Inflammatory macrophage treated with lipopolysaccharide for 1 hour (primary cell): ENCODE measurements around the gene NOTCH2.

Experiments used
- DNase-seq, 2 donors: peaks; one replicate each; pipeline ENCODE4 v3.0.0-alpha.2; 2020 to 2022

NOTCH2 gene

DNA sequence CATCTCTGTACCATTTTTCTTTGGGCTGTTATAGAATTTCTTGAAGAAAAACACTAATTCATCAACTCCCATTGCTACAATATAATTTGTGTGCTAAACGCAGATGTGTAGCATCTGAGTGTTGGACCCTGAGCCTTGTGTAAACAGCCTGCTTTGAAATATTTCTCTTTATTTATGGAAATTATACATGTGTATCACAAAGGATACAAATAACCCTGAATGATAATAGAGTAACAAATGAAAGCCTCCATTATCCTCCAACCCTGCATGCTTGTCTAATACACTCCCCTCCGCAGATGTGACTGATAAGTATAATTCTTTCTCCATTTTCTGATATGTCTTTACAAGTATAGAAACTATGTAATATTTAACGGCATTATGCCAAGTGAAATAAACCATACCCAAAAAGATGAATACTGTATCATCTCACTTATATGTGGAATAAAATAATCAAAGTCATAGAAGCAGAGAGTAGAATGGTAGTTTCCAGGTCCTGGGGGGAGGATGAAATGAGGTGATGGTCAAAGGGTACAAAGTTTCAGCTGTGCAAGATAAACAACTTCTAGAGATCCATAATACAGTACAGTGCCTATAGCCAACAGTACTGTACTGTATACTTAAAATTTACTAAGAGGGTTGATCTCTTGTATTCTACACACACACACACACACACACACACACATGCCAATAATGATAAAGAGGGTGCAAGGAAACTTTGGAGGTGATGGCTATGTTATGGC lies 170.3 kb downstream of the NOTCH2 start:
- DNase-seq, result no peak

DNA sequence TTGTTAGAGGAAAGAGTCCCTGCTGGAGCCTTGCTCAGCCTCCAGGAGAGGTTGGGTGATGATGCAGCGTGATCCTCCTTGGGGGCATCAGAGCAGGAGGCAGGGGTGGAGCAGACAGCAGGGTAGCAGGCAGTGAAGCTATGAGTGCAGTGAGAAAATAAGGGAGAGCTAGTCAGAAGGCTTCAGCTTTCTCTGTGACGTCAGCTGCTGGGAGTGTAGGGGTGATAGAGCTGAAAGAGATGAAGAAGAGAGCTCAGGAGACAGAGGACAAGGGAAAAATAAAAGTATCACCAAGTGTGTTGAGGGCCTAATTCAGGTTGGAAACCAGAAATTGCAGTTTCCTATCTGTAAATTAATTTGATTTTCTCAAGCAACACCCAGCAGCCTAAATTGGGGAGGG lies 170.9 kb downstream of the NOTCH2 start:
- no peak for DNase-seq

GRCh38 chr1:119896303-119896702 lies 173.2 kb downstream of the NOTCH2 start, which contains the start of gene ADAM30:
Gene ADAM30 (minus strand): TSS chr1:119896515. CDS start chr1:119896336, 179 bp downstream.
- no peak for DNase-seq

GRCh38 chr1:119895102-119895501 lies 174.4 kb downstream of the NOTCH2 start:
- no peak for DNase-seq

- no peak for DNase-seq
Observed at GRCh38 chr1:119893827-119894700, 175.4 kb downstream of the NOTCH2 start.

DNA sequence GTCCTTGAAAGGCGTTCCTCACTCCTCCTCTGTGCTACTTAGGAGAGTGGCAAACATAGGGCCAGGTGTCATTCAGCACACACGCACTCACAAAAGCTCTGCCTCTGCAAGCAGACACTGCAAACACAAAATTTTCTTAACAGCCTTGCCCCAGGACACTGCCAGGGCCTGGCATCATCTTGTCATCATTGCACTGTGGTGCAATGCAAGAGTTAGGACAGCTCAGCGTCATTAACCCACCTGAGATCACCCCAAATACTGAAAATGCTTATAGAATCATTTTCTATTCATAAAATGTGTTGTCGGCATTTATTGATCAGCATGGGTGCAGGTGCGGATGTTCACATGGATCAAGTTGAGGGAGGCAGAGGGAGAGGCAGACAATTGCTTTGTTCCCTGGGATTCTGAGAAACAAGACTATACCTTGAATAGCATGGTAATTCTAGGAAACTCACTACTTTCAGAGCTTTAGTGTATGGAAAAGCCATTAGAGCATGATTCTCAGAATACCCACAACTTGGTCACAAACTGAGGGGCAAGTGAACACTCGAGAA lies 176.1 kb downstream of the NOTCH2 start:
- no peak for DNase-seq

DNA sequence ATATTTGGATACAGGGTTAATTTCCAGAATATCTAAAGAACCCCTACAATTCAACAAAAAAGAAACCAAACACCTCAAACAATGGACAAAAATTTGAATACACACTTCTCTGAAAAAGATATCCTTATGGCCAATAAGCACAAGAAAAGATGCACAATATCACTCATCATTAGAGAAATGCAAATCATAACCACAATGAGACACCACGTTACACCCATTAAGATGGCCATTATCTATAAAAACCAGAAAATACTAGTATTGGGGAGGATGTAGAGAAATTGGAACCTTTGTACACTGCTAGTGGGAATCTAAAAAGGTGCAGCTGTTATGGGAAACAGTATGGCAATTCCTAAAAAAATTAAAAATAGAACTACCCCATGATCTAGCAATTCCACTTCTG lies 178.1 kb downstream of the NOTCH2 start:
- DNase-seq, result no peak

- DNase-seq, result no peak
Observed at GRCh38 chr1:119888476-119888875, 181.0 kb downstream of the NOTCH2 start.

DNA sequence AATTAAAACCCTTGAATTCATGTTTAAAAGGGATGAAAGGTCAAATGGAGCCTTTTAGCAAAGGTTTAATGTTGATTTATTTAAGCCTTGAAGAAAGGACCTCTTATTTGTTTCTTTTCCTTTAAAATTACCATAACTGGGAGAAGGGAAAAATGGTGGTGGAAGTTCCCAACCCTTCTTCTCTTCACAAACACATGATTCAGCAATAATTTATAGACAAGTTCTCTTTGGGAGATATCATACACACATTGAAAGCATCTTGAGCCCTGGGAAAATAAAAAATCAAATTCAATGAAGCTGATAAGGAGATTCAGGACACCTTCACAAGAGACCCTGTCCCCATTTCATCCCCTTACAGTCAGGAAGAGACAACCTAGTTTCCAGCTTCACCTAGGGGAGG lies 182.0 kb downstream of the NOTCH2 start:
- no peak for DNase-seq

- peak; percentile 9 to 62 for DNase-seq
Observed at GRCh38 chr1:119885903-119886783, 183.3 kb downstream of the NOTCH2 start.

- DNase-seq, result no peak
Observed at GRCh38 chr1:119884711-119885110, 184.8 kb downstream of the NOTCH2 start.

GRCh38 chr1:119883826-119884225 lies 185.6 kb downstream of the NOTCH2 start:
- peak; percentile 19 to 29 for DNase-seq

DNA sequence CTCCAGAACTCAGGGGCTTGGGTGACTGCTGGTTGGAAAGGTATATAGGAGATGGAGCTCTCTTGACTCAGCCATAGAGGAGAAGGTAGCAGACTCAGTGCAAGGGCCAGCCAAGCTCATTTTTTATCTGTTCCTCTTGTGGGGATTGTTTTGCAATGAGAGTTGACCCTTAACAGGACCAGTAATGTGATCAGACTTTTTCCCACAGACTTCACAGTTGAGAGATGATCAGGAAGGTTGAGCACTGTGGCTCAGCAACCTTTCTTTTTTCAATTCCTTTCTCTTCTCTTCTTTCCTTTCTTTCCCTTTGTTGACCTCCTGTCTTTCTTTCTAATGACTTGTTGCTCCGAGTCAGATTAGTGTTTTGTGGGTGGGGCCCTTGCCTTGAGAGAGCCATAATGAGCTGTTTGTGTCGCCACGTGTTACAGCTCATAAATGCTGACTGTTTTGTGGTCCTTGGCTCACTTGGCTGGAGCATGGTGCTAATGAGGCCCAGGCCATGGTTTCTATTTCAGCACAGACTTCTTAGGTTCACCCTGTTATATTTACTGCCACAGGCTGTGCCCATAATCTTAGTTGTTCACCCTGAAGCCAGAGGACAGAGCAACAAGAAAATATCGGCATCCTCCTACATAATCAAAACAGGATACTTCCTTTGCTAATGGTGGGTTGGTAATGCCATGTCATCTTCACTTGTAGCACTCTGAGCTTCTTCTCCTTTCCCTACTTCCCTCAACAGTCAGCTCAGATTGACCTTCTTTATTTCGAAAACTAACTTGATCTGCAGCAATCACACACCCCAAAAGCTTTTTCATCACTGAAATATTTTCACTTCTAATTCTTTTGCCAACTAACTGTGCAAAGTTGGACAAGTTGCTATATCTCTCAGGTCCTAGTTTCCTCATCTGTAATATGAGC lies 187.1 kb downstream of the NOTCH2 start:
- peak; percentile 49 to 58 for DNase-seq

DNA sequence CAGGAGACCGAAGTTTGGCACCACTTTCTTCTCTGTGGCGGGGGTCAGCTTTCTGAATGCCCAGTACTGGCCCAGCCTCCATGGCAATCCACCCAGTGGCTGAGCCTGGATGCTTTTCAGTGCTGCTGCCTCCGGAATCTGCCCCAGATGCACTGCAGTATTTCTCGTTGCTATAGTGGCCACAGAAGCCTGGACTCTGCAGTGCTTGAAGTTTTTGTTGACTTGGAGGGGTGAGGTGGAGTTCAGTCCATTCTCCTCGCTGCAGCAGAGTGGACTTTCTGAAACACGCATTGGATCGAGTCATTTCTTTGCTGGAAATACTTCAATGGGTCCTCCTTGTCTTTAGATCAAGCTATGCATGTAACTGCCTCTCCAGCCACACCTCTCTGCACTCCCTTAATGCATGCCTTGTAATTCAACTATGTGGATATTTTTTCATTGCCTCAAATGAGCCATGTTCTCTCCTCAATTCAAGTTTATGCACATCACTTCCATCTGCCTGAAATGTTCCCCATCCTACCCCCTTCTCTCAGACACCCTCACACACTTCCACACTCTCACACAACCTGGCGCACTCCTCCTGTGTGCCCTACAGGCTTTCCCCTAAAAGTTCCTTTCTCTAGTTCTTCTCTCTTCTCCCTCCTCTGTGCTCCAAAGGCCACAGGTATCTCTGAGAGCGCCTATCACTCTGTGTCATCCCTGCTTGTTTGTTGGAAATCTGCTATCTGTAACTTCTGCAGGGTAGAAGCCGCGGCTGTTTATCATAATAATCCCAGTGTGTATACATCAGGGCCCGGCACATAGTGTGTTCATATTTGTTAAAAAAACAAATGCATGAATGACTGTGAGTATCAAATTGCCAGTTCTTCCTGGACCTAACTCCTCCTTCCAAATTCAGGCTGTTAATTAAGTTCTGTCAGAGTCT lies 189.7 kb downstream of the NOTCH2 start:
- DNase-seq, result no peak

- no peak for DNase-seq
Observed at GRCh38 chr1:119878171-119878570, 191.3 kb downstream of the NOTCH2 start.

GRCh38 chr1:119874186-119874585 lies 195.3 kb downstream of the NOTCH2 start:
- no peak for DNase-seq

DNA sequence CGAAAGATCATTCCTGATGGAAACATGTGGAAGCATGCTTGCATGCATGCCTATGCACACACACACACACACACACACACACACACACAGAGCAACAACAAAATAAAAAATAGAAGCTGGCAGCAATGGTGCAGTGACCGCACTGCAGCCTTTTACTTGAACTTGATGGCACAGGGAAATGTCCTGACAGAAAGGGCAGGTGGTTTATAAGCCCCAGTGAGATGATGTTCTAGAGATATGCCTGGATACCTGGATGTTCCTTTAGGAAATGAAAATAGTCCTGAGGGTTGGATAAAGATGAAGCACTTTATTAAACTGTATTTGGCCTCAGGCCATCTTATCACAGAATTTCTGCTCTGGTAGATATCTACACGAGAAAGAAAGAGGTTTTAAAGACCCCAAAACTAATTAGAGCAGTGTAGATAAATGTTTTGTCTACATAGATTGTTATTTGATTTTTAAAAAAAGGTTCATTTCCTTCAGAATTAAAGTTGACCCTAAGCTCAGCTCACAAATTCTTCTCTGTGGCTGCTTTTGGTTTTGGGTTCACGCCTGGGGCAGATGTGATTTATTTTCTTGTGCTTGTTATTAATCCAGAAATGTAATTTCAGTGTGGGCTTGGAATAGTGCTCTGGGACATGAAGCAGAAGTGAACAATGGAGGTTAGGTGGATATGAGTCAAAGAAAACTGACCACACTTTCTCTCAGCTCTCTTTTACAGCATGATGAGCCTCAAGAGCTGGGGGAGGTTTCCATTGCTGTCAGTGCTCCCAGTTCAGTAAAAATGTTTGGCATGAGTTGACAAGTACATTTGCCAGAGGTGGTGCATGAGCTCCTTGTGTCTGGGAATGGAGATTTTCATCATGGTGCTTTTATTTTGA lies 196.1 kb downstream of the NOTCH2 start:
- DNase-seq, result no peak

- no peak for DNase-seq
Observed at GRCh38 chr1:119871881-119872280, 197.6 kb downstream of the NOTCH2 start.

- DNase-seq, result peak; percentile 67 to 97
Observed at GRCh38 chr1:119870917-119871596, 198.4 kb downstream of the NOTCH2 start.
